Neutrophil (primary cell): ENCODE results near the gene CCDC186.

ENCODE experiments used
- H3K27ac ChIP-seq: fragments of 200-600 bp; sonication (generic); 2 replicates; pipeline ENCODE4 v1.5.1; 2016; ENCODE audit warnings: mild to moderate bottlenecking, moderate library complexity
- H3K27me3 ChIP-seq: fragments of 200-600 bp; sonication (generic); 2 replicates; pipeline ENCODE4 v1.6.0; 2016; ENCODE audit warnings: mild to moderate bottlenecking
- H3K36me3 ChIP-seq: fragments of 200-600 bp; sonication (generic); 2 replicates; pipeline ENCODE4 v1.5.1; 2017
- H3K4me1 ChIP-seq, 2 experiments: fragments of 200-600 bp in 1 of 2; sonication (generic) in 1 of 2; 1 replicate in 1 of 2; 2 replicates in 1 of 2; pipeline versions ENCODE4 v1.5.1 to v1.6.1; 2013 to 2016; ENCODE audit warnings: low read depth in 1 of 2, low read length in 1 of 2, mild to moderate bottlenecking in 1 of 2, moderate library complexity in 1 of 2; ENCODE audit not compliant: control insufficient read depth in 1 of 2, insufficient read depth in 1 of 2
- H3K4me3 ChIP-seq, 2 experiments: fragments of 200-600 bp in 1 of 2; sonication (generic) in 1 of 2; 1 replicate in 1 of 2; 2 replicates in 1 of 2; pipeline ENCODE4 v1.5.1; 2013 to 2016; ENCODE audit warnings: low read depth in 1 of 2, low read length in 1 of 2, mild to moderate bottlenecking in 1 of 2, moderate library complexity in 1 of 2
- H3K9me3 ChIP-seq: fragments of 200-600 bp; sonication (generic); 2 replicates; pipeline ENCODE4 v1.5.1; 2016
- TF ChIP-seq, protein P1 (sequence below): fragments of 200-600 bp; sonication (generic); IDR thresholded peaks from 2 replicates; pipeline ENCODE4 v1.5.1; 2016; ENCODE audit warnings: antibody characterized with exemption

The CCDC186 gene

DNA sequence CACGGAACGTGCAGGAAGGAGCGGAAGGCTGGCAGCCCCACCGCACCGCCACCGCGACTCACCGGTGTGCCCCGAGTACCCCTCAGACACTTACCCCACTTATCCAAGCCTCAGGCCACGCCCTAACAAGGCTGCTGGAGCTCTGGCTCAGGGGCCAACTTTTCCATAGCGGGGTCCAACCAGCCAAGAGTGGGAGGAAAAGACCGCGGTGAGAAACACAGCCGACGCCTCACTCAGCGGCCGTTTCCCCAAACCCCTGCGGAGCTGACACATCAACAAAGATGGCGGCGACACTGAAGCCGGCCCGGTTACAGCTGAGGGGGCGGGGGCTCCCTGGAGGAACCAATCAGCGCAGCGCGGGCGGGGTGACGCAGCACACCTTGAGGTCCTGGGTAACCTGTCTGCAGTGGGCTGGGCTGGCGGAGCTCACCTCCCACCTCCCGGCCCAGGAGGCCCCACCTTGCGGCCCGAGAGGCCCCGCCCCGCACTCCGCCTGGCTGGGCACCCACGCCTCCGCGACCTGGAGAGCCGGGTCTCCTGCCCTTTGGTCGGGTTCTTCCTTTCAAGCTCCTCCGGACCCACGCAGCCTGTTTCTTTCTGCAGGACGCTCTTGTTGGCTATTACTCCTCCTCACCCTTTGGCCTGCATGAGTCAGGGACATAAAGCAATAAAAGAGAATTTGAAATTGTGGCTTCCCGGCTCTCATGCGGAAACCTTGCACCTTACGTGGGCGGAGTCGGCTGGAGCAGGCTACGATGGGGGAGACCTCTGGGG lies at the start of gene CCDC186:
Gene CCDC186 (minus strand): TSS at position 283 of the 774 bp plus-strand sequence. CDS start 10,935 bp downstream, outside the sequence.
- H3K36me3 ChIP-seq = no peaks in the 10 kb centered on the region
- H3K4me3 ChIP-seq = peak within 1 kb of the TSS; percentile 81 to 97
- peak within 1 kb of the TSS; percentile 93 for H3K27ac ChIP-seq
- H3K4me1 ChIP-seq = peaks cover 25 to 26% of the 10 kb centered on the region in 2 experiments
- peaks cover 3% of the 10 kb centered on the region for H3K27me3 ChIP-seq
- H3K9me3 ChIP-seq = no peaks in the 10 kb centered on the region
- TF ChIP-seq, protein P1, sequence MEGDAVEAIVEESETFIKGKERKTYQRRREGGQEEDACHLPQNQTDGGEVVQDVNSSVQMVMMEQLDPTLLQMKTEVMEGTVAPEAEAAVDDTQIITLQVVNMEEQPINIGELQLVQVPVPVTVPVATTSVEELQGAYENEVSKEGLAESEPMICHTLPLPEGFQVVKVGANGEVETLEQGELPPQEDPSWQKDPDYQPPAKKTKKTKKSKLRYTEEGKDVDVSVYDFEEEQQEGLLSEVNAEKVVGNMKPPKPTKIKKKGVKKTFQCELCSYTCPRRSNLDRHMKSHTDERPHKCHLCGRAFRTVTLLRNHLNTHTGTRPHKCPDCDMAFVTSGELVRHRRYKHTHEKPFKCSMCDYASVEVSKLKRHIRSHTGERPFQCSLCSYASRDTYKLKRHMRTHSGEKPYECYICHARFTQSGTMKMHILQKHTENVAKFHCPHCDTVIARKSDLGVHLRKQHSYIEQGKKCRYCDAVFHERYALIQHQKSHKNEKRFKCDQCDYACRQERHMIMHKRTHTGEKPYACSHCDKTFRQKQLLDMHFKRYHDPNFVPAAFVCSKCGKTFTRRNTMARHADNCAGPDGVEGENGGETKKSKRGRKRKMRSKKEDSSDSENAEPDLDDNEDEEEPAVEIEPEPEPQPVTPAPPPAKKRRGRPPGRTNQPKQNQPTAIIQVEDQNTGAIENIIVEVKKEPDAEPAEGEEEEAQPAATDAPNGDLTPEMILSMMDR = no peak

DNA sequence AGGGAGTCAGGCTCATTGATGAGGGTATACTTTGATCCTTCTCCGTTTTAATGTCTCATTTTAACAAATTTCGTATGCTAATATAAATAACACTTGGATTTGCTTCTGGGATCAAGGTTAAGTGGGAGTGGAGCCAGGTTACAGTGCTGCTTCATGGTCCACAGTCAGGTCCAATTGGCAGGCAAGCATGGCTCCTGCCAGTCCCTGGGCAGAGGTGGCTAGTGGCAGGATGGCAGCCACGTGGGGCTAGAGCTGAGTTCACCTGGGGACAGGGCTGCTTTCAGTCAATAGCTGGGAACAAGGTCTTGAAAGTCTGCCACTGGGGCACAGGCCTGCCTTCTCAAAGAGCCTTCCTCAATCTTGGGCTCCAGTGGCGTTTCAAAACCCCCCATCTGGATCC lies 49.1 kb upstream of the CCDC186 start:
- H3K9me3 ChIP-seq = no peaks in the 10 kb centered on the region
- no peak overlapping the region for H3K4me3 ChIP-seq
- H3K27ac ChIP-seq = no peak overlapping the region
- H3K4me1 ChIP-seq = no peaks in the 10 kb centered on the region
- TF ChIP-seq, protein P1 = no peak
- no peaks in the 10 kb centered on the region for H3K36me3 ChIP-seq
- peaks cover 23% of the 10 kb centered on the region for H3K27me3 ChIP-seq

DNA sequence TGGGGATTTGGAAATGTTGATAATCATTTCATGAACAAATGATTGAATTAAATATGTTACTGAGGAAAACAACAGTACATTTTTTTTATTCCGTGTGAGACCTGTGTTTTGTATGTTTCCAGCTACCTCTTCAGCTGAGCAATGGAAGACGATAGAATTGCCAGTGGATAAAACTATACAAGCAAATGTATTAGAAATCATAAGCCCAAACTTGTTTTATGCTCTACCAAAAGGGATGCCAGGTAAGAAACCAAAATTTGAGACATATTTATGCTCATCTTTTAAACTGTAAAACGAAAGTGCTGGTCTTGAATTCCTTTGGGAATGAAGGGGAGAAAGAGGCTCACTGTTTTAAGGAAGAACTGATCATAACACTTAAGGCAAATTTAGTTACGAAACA lies 47.2 kb upstream of the CCDC186 start:
- TF ChIP-seq, protein P1 = no peak
- Histone ChIP-seq H3K36me3 (no peaks in the 10 kb centered on the region), H3K9me3 (no peaks in the 10 kb centered on the region), H3K4me3 (no peak overlapping the region), H3K4me1 (no peaks in the 10 kb centered on the region), H3K27me3 (peaks cover 26% of the 10 kb centered on the region), H3K27ac (no peak overlapping the region)

DNA sequence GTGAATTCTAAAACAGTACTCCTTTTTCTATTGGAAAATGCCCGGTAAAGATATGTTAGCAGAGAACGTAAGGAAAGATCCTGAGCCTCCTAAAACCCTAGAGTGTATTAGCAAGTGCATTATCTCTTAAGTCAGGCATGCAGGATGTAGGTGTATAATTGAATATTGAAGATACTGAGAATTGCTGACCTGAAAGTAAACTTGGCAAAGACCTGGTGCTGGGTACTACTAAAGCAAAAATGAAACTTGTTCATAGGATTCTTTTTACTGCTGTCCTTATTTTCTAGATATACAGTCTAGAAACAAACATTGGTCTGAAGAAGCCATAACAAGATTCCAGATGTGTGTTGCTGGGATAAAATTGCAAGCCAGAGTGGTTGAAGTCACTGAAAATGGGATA lies 46.3 kb upstream of the CCDC186 start:
- Histone ChIP-seq H3K4me1 (no peaks in the 10 kb centered on the region), H3K27ac (no peak overlapping the region), H3K4me3 (no peak overlapping the region), H3K9me3 (no peaks in the 10 kb centered on the region), H3K27me3 (peaks cover 25% of the 10 kb centered on the region), H3K36me3 (no peaks in the 10 kb centered on the region)
- TF ChIP-seq, protein P1 = no peak

DNA sequence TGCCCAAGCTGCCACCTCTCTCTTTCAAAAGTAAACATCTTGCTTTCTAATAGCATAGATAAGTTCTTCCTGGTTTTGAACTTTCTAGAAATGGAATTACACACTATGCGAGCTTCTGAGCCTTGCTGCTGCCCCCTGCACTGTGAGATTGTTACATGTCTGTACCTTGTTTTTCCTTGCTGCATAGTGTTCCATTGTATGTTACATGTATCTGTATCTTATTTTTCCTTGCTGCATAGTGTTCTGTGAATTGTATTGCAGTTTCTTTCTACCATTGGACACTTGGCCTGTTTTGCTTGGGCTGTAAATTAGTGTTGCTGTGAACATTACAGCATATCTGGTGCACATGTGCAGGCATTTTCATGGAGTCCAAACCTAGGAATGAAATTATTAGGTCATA lies 41.0 kb upstream of the CCDC186 start:
- Histone ChIP-seq H3K27me3 (peaks cover 25% of the 10 kb centered on the region), H3K9me3 (no peaks in the 10 kb centered on the region)

More for the DNA sequence above, 41.0 kb upstream of the CCDC186 start:
- no peaks in the 10 kb centered on the region for H3K36me3 ChIP-seq
- H3K4me1 ChIP-seq = no peaks in the 10 kb centered on the region
- H3K4me3 ChIP-seq = no peak overlapping the region
- no peak overlapping the region for H3K27ac ChIP-seq
- TF ChIP-seq, protein P1 = no peak
